Kidney capillary endothelial cell (primary cell): Measurements from ENCODE around the gene CPLANE1.
"Not testable (repeated sequence)": the region's sequence is repeated elsewhere in the genome, so short reads cannot be mapped to it uniquely, and the experiment has no call there.

Experiments used
- DNase-seq: peaks from one replicate; pipeline ENCODE4 v3.0.0-alpha.2; 2018; ENCODE audit warnings: low spot score

CPLANE1 gene

DNA sequence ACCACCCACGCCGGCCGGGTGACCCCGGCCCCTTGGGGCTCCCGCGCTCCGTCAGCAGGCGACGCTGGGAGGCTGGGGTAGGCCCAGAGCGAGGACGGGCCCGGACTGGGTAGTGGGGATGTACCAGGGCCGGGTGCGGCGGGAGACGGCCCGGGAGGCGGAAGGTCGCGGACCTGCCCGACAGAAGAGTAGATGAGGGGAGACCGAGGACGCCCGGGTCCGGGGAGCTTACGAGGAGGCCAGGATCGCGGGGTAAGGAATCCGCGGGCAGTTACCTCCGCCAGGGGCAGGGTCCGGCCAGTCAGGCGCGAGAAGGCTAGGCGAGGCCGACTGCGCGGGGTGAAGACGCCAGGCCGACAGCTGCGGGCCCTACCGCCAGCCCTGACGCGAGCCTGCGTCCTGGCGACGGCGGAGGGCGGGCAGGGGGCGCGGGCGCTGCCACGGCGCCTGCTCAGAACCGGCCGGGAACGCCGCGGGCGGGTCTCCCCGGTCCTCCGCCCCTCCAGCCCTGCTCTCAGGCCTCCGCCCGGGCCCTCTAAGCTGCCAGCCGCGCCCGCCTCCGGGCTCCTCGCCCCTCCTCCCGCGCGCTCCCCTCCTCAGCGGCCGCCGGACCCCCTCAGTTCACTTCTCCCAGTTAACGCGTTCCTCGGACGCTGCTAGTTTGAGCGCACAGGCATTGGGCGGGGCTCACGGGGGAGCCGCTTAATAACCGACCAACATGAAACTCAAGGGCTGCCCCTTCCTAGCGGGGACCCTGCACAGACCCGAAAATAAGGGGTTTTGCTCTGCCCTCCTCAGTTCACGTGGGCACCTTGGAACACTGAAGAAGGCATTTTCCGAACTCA lies at the start of gene CPLANE1:
TSS of gene CPLANE1 (minus strand) at position 407 of the 845 bp plus-strand sequence. CDS start 1,678 bp downstream, outside the sequence.
- peak; percentile 48 for DNase-seq

GRCh38 chr5:37296313-37296712 lies 47.1 kb upstream of the CPLANE1 start:
- not testable (repeated sequence) for DNase-seq

DNA sequence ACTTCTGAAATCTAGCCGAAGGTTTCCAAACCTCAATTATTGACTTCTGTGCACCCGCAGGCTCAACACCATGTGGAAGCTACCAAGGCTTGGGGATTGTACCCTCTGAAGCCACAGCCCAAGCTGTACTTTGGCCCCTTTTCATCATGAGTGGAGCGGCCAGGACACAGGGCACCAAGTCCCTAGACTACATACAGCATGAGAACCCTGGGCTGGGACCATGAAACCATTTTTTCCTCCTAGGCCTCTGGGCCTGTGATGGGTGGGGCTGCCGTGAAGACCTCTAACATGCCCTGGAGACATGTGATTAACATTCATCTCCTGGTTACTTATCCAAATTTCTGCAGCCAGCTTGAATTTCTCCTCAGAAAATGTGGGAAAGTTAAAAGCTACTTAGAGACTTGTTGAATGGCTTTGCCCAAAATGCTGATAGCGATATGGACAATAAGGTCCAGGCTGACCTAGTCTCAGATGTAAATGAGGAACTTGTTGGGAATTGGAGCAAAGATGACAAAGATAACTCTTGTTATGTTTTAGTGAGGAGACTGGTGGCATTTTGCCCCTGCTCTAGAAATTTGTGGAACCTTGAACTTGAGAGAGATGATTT lies 34.1 kb upstream of the CPLANE1 start:
- no peak for DNase-seq

DNA sequence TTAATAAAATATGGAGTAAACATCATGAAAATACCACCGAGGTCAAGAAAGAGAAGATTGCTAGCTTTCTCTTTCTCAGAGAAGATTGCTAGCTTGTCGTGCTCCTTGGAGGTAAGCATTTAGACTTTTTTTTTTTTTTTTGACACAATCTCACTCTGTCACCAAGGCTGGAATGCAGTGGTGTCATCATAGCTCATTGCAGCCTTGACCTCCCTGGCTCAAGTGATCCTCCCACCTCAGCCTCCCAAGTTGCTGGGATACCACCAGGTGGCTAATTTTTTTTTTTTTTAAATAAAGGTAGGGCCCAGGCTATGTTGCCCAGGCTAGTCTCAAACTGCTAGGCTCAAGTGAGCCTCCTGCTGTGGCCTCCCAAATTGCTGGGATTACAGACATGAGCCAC lies 26.3 kb upstream of the CPLANE1 start:
- DNase-seq: no peak

GRCh38 chr5:37272511-37272910 lies 23.3 kb upstream of the CPLANE1 start:
- no peak for DNase-seq

DNA sequence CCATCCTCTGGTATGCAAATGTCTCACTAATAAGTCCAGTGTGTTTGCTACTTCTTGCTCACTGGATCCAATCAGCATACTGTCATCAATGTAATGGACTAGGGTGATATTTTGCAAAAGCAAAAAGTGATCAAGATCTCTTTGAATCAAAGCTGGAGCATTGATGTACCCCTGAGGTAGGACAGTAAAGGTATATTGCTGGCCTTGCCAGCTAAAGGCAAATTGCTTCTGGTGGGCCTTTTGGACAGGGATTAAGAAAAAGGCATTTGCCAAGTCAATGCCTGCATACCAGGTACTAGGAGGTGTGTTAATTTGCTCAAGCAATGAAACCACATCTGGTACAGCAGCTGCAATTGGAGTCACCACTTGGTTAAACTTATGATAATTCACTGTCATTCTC lies 18.9 kb upstream of the CPLANE1 start:
- DNase-seq: not testable (repeated sequence)

GRCh38 chr5:37255774-37256358 lies 6.7 kb upstream of the CPLANE1 start:
- no peak for DNase-seq

- DNase-seq: no peak
Measured at GRCh38 chr5:37254581-37254980, 5.4 kb upstream of the CPLANE1 start.

GRCh38 chr5:37251665-37252064 lies 2.5 kb upstream of the CPLANE1 start:
- DNase-seq: no peak

- DNase-seq: no peak
Measured at GRCh38 chr5:37249815-37250164, 614 bp upstream of the CPLANE1 start.

DNA sequence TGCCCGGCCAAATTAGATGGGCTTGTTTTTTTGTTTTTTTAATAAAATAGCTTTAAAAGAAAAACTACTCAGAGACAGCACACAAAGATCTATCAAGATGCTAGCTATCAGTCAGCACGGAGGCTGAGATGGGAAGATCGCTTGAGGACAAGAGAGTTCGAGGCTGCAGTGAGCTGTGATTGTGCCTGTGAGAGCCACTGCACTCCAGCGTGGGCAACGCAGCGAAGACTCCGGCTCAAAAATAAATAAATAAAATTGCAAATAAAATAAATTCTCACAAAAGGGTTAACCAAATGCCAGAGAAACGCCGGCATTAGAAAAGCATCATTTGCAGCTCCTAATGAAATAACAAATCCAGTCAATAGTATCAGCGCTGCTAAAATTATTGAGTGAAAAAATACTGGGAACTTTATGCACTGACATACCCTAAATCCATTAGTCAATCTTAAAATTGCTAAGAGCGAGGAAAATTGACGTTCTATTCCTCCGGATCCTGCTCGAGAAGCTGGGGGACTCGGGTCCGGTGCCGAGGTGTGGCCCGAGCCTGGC lies 681 bp downstream of the CPLANE1 start:
- DNase-seq: peak; percentile 14

DNA sequence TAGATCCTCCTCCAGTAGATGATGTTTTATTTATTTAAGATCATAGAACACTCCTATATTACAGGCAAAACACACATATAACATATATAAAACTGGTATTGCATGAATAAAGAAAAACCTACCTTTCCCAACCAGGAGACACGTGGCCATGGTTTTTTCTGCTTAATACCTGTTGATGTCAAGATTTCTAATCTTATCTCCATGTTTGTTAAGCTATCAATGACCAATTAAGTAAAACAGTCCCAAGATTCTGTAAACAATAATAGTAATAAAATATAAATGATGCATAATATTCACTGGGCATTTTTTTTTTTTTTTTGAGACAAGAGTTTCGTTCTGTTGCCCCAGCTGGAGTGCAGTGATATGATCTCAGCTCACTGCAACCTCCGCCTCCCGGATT lies 1.7 kb downstream of the CPLANE1 start:
- no peak for DNase-seq

GRCh38 chr5:37247036-37247435 lies 2.1 kb downstream of the CPLANE1 start:
- DNase-seq: no peak

DNA sequence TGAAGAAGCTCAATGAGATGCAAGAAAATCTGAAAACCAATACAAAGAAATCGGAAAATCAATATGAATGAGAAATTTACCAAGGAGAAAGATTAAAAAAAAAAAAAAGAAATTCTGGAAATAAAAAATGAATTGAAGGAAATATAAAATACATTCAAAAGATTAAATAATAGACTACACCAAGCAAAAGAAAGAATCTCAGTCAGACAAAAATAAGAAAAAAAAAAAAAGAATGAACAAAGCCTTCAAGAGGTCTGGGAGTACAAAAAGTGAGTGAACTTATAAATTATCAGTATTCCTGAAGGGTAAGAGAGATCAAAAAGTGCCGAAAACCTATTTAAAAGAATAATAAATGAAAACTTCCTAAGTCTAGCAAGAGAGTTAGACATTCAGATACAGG lies 14.9 kb downstream of the CPLANE1 start:
- no peak for DNase-seq

DNA sequence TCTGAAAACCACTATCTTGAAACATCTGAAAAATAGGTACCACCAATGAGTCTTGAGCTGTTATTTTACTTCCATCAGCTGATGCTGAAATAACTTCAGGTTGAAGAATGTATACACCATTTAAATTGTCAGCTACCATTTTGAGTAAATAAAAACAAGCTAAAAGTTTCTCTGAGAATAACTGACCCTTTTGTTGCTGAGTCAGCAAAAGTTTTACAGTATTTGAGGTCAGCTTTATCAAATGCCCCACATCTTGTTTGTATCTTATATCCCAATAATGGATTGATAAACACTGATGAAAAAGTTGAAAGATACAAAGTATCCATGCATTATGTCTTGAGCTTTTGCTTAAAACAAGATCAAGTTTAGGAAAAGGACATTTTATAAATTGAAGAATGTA lies 22.8 kb downstream of the CPLANE1 start:
- DNase-seq: no peak

- DNase-seq: no peak
Measured at GRCh38 chr5:37222181-37222580, 27.0 kb downstream of the CPLANE1 start.

- not testable (repeated sequence) for DNase-seq
Measured at GRCh38 chr5:37220426-37220825, 28.8 kb downstream of the CPLANE1 start.

- not testable (repeated sequence) for DNase-seq
Measured at GRCh38 chr5:37219384-37219783, 29.8 kb downstream of the CPLANE1 start.

DNA sequence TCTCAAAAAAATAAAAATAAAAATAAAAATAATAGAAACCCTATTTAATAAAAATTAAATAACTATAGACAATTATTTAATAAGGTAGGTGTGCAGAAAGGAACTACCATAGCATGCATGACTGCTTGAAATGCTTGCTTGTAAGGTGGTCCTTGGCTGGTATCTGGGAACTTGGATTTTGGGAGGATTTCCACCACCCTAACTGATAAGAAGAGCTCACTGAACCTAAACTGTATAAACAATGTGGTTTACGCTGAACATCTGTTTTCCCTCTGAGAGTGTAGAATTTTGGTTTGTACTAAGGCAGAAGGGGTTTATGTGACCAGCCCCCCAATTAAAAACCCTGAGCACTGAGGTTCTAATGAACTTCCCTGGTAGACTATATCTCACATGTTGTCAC lies 31.2 kb downstream of the CPLANE1 start:
- DNase-seq: no peak

DNA sequence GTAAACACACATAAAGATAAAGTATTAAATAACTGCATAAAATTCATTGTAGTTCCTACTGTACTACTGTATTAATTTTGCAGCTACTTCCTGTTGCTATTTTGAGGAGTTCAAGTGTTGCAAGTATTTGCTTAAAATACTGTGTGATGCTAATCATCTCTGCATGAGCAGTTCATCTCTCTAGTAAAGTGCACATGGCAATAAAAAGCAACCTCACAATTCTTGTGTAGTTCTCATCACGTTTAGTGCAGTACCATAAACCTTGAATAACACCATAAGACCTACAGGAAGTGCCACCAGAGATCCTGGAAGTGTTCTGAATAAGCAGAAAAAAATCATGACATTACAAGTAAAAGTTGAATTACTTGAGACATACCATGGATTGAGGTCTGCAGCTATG lies 34.6 kb downstream of the CPLANE1 start:
- no peak for DNase-seq

GRCh38 chr5:37212096-37212495 lies 37.1 kb downstream of the CPLANE1 start:
- no peak for DNase-seq

DNA sequence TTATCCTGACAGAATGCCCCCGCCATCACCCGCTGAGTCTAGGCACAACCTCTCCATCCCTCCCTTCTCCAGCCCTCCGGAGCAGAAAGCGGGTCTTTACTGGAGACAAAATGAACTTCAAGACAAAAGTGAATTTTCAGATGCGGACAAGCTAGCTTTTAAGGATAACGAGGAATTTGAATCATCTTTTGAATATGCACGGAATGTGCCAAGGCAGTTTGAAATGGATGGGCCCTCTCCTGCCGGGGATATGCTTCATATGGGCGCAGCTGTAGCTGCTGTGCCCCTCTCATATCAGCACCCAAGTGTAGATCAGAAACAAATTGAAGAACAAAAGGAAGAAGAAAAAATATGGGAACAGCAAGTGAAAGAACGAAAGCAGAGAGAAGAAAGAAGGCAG lies 37.5 kb downstream of the CPLANE1 start:
- no peak for DNase-seq
